Progenitor cell of endocrine pancreas (in vitro differentiated cells): ENCODE results near the gene MAPKAPK3. TPM values are rescaled to one million over a fixed set of nuclear protein-coding genes. Genes with fewer than 3 reads are reported as not detected.

Experiments
- DNase-seq: peaks from one replicate; pipeline ENCODE4 v3.0.0; 2021; ENCODE audit warnings: low spot score; ENCODE audit not compliant: unreplicated experiment
- H3K27ac Mint-ChIP-seq: 2 replicates; pipeline ENCODE4 v1.8.0; 2021; ENCODE audit warnings: mild to moderate bottlenecking, moderate library complexity, mixed read lengths
- H3K27me3 Mint-ChIP-seq: 2 replicates; pipeline ENCODE4 v1.8.0; 2021; ENCODE audit warnings: mixed read lengths
- H3K36me3 Mint-ChIP-seq: 2 replicates; pipeline ENCODE4 v1.8.0; 2022; ENCODE audit warnings: mixed read lengths; ENCODE audit not compliant: insufficient read depth
- H3K4me1 Mint-ChIP-seq: 2 replicates; pipeline ENCODE4 v1.8.0; 2021; ENCODE audit warnings: low read depth, mixed read lengths
- H3K4me3 Mint-ChIP-seq: 2 replicates; pipeline ENCODE4 v1.8.0; 2021; ENCODE audit warnings: low read depth, mild to moderate bottlenecking, moderate library complexity, mixed read lengths
- H3K9me3 Mint-ChIP-seq: 2 replicates; pipeline ENCODE4 v1.8.0; 2021; ENCODE audit warnings: low read depth, mixed read lengths
- CTCF ChIP-seq: fragments of 200-600 bp; sonication (generic); IDR thresholded peaks from one replicate; pipeline ENCODE4 v1.5.0; 2021; ENCODE audit warnings: antibody characterized with exemption, mild to moderate bottlenecking; ENCODE audit not compliant: unreplicated experiment
- long read RNA-seq: library from polyadenylated mRNA; unstranded; transcript quantifications from one replicate; pipeline ENCODE4 v2.0.0, GENCODE V29; 2020
- total RNA-seq: library from RNA; stranded (reverse); gene quantifications from 2 replicates; pipeline ENCODE4 v1.2.1, GENCODE V29; 2021

MAPKAPK3 gene
- 40.8 and 42.6 TPM in 2 replicates for total RNA-seq
- long read RNA-seq, partial matches to known transcripts, result 9 of 17 reads
- long read RNA-seq, other reads (novel, unspliced or antisense), result 4 of 17 reads

DNA sequence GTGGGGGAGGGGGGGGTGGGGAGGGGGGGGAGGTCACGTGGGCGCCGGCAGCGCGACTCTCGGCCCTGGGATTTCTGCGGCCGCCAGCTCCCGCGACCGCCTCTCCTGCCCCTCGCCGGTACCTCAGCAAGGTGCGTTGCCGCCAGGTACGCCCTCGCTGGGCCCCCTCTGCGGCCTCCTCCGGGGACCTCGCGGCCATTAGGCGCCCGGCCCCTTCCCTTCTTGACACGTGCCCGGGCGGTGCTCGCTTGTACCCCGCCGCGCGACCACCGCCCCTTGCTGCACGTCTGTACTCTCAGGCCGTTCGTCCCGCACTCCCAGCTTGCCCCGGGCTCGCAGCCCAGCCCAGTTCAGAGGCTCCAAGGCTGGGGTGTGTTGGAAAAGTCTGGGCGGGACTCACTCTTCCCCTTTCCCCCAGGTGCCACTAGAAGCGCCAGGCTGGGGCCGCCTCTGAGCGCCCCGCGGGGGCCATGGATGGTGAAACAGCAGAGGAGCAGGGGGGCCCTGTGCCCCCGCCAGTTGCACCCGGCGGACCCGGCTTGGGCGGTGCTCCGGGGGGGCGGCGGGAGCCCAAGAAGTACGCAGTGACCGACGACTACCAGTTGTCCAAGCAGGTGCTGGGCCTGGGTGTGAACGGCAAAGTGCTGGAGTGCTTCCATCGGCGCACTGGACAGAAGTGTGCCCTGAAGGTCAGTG is at the start of gene MAPKAPK3:
Gene MAPKAPK3 (plus strand): TSS at position 56 of the 696 bp plus-strand sequence. CDS start 415 bp downstream, at position 471.
- H3K9me3 Mint-ChIP-seq, result no peaks in the 10 kb centered on the region
- H3K4me3 Mint-ChIP-seq, result peak within 1 kb of the TSS; percentile 84
- H3K27ac Mint-ChIP-seq, result peak within 1 kb of the TSS; percentile 95
- TF ChIP-seq CTCF, result peak; percentile 20
- DNase-seq, result no peak
- H3K4me1 Mint-ChIP-seq, result peaks cover 15% of the 10 kb centered on the region
- no peaks in the 10 kb centered on the region for H3K36me3 Mint-ChIP-seq
- H3K27me3 Mint-ChIP-seq, result peaks cover 15% of the 10 kb centered on the region

- Mint-ChIP-seq H3K36me3 (no peaks in the 10 kb centered on the region), H3K4me1 (peaks cover 7% of the 10 kb centered on the region), H3K27ac (peak within 1 kb of the TSS; percentile 95)
Measured at GRCh38 chr3:50567386-50568167, 49.4 kb upstream of the MAPKAPK3 start, which contains the start of gene C3orf18. TSS of gene C3orf18 (minus strand) at chr3:50567747. CDS start at chr3:50565699, 2,048 bp downstream.

DNA sequence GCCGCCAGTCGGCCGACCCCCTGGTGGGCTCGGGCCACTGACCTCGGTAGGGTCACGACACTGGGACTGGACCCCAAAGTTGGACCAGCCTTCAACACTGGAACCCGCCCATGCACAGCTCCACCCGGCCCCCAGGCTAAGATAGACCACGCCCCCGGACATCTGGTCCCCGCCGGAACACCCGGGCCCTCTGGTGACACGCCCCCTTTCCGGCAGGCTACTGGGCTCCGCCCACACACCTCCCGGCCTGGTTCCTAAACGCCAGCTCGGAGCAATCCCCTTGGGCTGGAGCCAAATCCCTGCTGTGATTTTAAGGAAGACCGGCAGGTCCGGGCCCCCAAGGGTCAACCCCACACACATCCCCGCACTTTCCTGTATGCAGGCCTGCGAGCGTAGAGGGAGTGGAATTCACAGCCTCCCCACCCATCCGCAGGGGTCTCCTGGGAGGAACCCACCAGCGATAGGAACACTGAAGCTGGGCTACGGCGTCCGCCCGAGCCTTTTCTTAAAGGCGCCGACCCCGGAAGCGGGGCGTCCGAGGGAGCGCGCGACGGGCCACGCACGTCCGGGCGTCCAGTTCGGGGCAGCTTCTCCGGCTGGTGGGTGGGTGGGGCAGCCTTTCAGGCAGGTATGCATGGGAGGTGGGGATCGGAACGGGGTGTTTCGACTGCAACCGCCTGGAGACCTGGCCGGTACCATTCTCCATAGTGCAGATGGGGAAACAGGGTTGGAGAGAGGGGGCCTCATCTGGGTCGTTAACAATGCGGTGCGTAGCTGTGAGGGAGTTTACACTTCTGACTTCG is 47.8 kb upstream of the MAPKAPK3 start, which contains the start of gene HEMK1:
Gene HEMK1 (plus strand): TSS at position 576 of the 803 bp plus-strand sequence. CDS start 1,583 bp downstream, outside the sequence.
- Mint-ChIP-seq H3K9me3 (no peaks in the 10 kb centered on the region), H3K4me1 (peaks cover 7% of the 10 kb centered on the region), H3K27ac (peak within 1 kb of the TSS; percentile 99), H3K4me3 (peak within 1 kb of the TSS; percentile 97), H3K27me3 (peaks cover 7% of the 10 kb centered on the region), H3K36me3 (no peaks in the 10 kb centered on the region)
- peak; percentile 87 for DNase-seq
- no peak for TF ChIP-seq CTCF

More at GRCh38 chr3:50567386-50568167, 49.4 kb upstream of the MAPKAPK3 start, which contains the start of gene C3orf18:
- H3K9me3 Mint-ChIP-seq, result no peaks in the 10 kb centered on the region
- peaks cover 7% of the 10 kb centered on the region for H3K27me3 Mint-ChIP-seq
- peak; percentile 75 for DNase-seq
- peak within 1 kb of the TSS; percentile 97 for H3K4me3 Mint-ChIP-seq
- no peak for TF ChIP-seq CTCF

- Mint-ChIP-seq H3K27me3 (peaks cover 7% of the 10 kb centered on the region), H3K36me3 (no peaks in the 10 kb centered on the region), H3K4me1 (peaks cover 7% of the 10 kb centered on the region), H3K4me3 (peak overlapping the region; percentile 97), H3K9me3 (no peaks in the 10 kb centered on the region), H3K27ac (peak overlapping the region; percentile 17)
- TF ChIP-seq CTCF, result no peak
- DNase-seq, result no peak
Measured at GRCh38 chr3:50570508-50571279, 46.3 kb upstream of the MAPKAPK3 start.
